Jurkat, Clone E6-1 (cell line): ENCODE measurements around the gene RBM26.
A peak's percentile ranks its signal among the peaks of the same experiment; 100 is the strongest.

Experiments
- DNase-seq: peaks from one replicate; pipeline ENCODE4 v3.0.0-alpha.2; 2011; ENCODE audit warnings: low read depth, low spot score
- H3K4me3 ChIP-seq: 2 replicates; pipeline ENCODE4 v1.5.1; 2011; ENCODE audit warnings: mild to moderate bottlenecking, low read length, control low read depth, moderate library complexity

Gene RBM26

GRCh38 chr13:79427883-79428282 lies 21.8 kb upstream of the RBM26 start:
- no peak for DNase-seq
- H3K4me3 ChIP-seq: no peak overlapping the region

DNA sequence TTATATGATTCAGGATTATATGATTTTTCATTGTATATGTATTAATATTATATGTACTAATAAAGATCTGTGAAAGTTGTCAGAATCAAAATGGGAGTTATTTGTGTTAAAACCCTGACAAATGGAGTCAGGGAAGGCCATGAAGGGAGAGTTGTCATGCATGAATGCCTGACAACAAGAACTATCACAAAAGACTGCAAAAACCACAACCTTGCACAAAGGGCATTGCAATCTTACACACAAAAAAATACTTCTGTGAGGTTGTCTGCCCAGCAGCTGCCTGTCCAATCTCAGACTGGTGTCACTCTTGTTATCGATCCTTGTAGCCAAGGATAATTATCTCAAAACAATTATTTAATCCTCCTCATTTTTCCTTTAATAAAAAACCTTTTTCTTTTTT lies 21.2 kb upstream of the RBM26 start:
- no peak for DNase-seq
- H3K4me3 ChIP-seq: no peak overlapping the region

GRCh38 chr13:79423801-79424642 lies 18.0 kb upstream of the RBM26 start:
- peak; percentile 39 for DNase-seq

DNA sequence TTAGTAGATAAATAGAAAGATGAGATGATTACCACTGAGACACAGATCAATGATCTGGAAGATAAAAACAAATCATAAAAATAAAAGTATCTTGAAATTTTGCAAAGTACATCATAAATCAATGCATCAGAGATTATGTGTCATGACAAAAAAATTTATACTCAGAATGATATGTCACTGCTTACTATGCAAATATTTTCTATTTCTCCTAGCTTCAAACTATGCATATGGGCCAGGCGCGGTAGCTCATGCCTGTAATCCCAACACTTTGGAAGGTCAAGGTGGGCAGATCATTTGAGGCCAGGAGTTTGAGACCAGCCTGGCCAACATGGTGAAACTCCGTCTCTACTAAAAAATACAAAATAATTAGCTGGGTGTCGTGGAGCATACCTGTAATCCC lies 17.3 kb upstream of the RBM26 start:
- DNase-seq: no peak
- H3K4me3 ChIP-seq: no peak overlapping the region

More at GRCh38 chr13:79423801-79424642, 18.0 kb upstream of the RBM26 start:
- H3K4me3 ChIP-seq: no peak overlapping the region

GRCh38 chr13:79419365-79419764 lies 13.3 kb upstream of the RBM26 start:
- no peak for DNase-seq
- no peak overlapping the region for H3K4me3 ChIP-seq

DNA sequence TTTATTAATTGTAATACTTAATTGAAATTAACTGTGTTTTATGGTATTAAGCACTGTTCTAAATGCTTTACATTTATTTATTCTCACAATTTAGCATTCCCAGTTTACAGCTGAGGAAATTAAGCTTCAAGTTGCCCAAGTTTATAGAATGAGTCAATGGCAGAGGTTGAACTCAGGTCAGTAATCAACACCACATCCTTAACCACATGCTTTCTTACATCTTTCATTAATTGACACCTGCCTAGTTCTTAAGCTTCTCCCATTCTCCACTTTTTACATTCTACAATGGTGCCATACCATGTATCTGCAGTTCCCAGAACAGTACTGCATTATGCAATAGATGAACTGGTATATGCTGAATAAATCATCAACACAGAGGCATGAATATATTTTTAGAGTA lies 11.7 kb upstream of the RBM26 start:
- H3K4me3 ChIP-seq: no peak overlapping the region
- DNase-seq: no peak

DNA sequence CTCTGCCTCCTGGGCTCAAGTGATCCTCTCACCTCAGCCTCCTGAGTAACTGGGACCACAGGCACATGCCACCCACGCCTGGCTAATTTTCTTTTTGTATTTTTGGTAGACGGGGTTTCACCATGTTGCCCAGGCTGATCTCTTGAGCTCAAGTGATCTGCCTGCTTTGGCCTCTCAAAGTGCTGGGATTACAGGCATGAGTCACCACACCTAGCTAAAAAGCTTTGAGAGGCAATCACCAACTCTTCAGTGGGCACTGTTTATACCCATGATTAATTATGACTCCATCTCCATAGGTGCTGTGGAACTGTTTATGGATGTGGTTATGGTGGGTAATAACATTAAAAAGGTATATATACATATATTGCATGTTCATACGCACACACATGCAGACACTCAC lies 7.5 kb upstream of the RBM26 start:
- no peak overlapping the region for H3K4me3 ChIP-seq
- DNase-seq: no peak

GRCh38 chr13:79409828-79410227 lies 3.8 kb upstream of the RBM26 start:
- DNase-seq: no peak

DNA sequence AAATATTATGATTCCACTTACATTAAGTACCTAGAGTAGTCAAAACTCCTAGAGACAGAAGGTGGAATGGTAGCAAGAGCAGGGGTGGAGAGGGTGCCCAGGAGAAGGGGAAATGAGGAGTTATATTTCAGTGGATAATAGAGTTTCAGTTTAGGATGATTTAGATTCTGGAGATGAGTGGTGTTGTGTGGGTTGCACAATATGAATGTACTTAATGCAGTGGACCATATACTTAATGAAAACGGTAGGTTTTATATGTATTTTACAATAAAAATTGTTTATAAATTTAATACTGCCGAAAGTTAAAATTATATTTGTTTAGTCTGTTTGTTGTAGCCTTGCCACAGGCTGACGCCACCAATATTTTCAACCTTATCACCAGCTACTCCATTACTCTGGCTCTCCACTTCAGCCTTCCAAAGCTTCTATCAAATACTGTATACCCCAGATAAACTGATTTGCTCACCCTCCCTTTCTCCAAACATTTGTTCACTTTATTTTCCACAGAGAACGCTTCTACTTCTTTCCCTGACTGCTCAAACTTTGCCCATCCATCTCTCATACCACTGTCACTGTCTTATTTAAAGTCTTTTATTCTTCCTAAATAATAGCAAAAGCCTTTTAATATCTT lies 1.4 kb upstream of the RBM26 start:
- no peak for DNase-seq
- peak overlapping the region; percentile 63 for H3K4me3 ChIP-seq

More at GRCh38 chr13:79409828-79410227, 3.8 kb upstream of the RBM26 start:
- no peak overlapping the region for H3K4me3 ChIP-seq

- H3K4me3 ChIP-seq: peak overlapping the region; percentile 63
- DNase-seq: no peak
These were observed 498 bp upstream of the RBM26 start for GRCh38 chr13:79406597-79406908.

- no peak for DNase-seq
- peak overlapping the region; percentile 63 for H3K4me3 ChIP-seq
These were observed 589 bp downstream of the RBM26 start for GRCh38 chr13:79405501-79405830.

GRCh38 chr13:79404985-79405384 lies 1.1 kb downstream of the RBM26 start:
- no peak for DNase-seq
- H3K4me3 ChIP-seq: peak overlapping the region; percentile 63

GRCh38 chr13:79404361-79404760 lies 1.7 kb downstream of the RBM26 start:
- H3K4me3 ChIP-seq: peak overlapping the region; percentile 63
- DNase-seq: no peak

- DNase-seq: no peak
These were observed 2.9 kb downstream of the RBM26 start for GRCh38 chr13:79403113-79403512.

GRCh38 chr13:79402679-79403078 lies 3.4 kb downstream of the RBM26 start:
- DNase-seq: no peak
- no peak overlapping the region for H3K4me3 ChIP-seq

More at GRCh38 chr13:79403113-79403512, 2.9 kb downstream of the RBM26 start:
- H3K4me3 ChIP-seq: no peak overlapping the region

- H3K4me3 ChIP-seq: no peak overlapping the region
These were observed 3.9 kb downstream of the RBM26 start for GRCh38 chr13:79402074-79402635.

DNA sequence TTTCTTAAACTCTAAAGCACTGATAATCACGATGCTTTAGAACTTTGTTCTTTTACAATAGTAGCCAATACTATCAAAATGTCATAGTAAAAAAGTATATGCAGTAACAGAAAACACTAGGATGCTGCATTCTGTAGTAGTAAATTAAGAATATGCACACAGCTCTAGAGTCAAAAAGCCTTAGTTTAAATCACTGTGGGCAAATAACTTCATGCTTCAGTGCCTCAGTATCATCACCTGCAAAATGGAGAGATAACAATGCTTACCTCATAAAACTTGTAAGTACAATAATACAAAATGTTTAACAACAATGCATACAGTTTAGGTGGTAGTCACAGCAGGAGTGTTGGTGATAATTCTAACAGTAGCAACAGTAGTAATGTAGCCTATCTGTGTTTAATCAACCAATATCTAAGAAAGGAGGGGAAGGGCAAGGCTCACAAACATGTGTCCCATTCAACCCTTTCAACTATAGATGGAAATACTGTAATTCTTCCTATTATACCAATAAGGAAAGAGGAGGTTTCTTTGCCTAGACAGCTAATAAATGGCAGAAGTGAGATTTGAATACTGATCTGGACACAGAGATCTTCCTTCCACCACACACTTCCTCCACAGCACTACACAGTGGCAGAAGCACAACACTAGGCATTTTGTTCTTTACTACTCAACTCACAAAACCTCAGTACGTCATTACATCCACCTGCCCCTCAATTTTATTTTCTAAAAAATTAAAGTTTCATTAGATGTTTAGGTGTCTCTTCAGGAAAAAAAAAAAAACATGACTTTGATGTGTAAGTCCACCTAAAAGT lies 4.6 kb downstream of the RBM26 start:
- no peak overlapping the region for H3K4me3 ChIP-seq
- DNase-seq: no peak

More at GRCh38 chr13:79402074-79402635, 3.9 kb downstream of the RBM26 start:
- DNase-seq: no peak

- no peak overlapping the region for H3K4me3 ChIP-seq
- no peak for DNase-seq
These were observed 7.1 kb downstream of the RBM26 start for GRCh38 chr13:79398915-79399314.

DNA sequence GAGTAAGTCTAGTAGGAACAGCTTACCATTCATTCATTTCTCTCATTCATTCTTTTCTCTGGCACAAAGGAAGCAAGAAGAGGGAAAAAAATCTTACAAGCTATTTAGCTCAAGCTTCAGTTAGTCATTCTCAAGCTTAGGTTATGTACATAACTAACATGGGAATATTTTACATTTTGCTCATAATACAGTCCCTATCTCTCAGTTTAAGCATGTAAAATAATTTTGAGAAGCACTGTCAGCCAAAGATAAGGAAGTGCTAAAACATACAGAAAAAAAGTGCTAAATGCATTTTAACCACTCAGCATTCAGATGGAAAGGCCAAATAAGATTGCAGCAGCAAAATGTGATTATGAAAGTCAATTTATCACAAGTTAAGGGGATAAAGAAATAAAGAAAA lies 7.9 kb downstream of the RBM26 start:
- no peak overlapping the region for H3K4me3 ChIP-seq
- DNase-seq: no peak

GRCh38 chr13:79395881-79396280 lies 10.2 kb downstream of the RBM26 start:
- H3K4me3 ChIP-seq: no peak overlapping the region

More at GRCh38 chr13:79395881-79396280, 10.2 kb downstream of the RBM26 start:
- no peak for DNase-seq
